AG04449 (cell line): Measurements from ENCODE around the gene FHL3.
"Not testable (repeated sequence)": the region's sequence is repeated elsewhere in the genome, so short reads cannot be mapped to it uniquely, and the experiment has no call there.

Experiments used
- CTCF ChIA-PET: fragments of 350-600 bp; formaldehyde crosslinking; extraction: SDS; loops from one replicate; lab custom pipeline; 2021; ENCODE audit warnings: antibody characterized with exemption; lab: Yijun Ruan, JAX
- POLR2A ChIA-PET: fragments of 400-600, 350-600 bp; formaldehyde crosslinking; extraction: SDS; loops from one replicate; lab custom pipeline; 2020; ENCODE audit warnings: antibody characterized with exemption, inconsistent platforms; lab: Yijun Ruan, JAX
- DNase-seq: peaks from one replicate; pipeline ENCODE4 v3.0.0-alpha.2; 2010; ENCODE audit warnings: low read depth, low spot score
- H3K4me3 ChIP-seq: 2 replicates; pipeline ENCODE4 v1.5.1; 2011; ENCODE audit warnings: low read depth, mild to moderate bottlenecking, control low read depth, low read length
- TF ChIP-seq, protein P1 (sequence below): IDR thresholded peaks from one replicate; pipeline ENCODE4 v1.5.1; 2011; ENCODE audit warnings: mild to moderate bottlenecking, moderate library complexity, low read length, control low read depth, inconsistent platforms; ENCODE audit not compliant: insufficient read depth; ENCODE audit errors: missing control alignments

The FHL3 gene

DNA sequence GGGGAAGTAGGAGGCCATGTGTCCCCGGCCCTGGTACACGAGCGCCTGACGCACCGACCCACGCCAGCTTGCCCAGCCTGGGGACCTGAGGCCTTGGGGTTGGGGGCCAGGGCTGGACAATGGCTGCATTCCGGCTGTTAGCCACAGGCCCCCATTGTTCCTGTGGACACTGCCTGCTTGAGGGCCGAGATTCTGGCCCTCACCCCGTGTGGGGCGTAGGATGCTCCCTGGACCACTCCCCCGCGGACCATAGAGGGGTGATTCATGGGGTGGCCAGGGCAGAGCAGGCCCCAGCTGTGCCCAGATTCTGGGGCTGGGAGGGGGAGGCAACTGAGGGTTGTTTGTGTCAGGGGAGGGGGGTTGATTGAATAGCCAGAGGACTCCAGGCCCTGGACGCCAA, 29.6 kb upstream of the FHL3 start:
- CTCF ChIA-PET: interaction anchor here (1.5 to 9.1 kb wide), 3 partner anchors 9 to 800 kb away, joined by 6 to 69 read pairs (median 37); no protein-coding TSS in a partner anchor

DNA sequence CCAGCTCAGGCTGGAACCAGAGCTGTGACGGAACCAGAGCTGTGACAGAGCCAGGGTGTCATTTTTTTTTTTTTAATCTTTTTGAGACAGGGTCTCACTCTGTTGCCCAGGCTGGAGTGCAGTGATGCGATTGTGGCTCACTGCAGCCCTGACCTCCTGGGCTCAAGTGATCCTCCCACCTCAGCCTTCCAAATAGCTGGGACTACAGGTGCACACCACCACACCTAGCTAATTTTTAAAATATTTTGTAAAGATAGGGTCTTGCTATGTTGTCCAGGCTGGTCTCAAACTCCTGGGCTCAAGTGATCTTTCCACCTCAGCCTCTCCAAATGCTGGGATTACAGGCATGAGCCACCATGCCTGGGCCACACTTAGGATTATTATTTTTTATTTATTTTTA, 27.7 kb upstream of the FHL3 start:
- CTCF ChIA-PET: interaction anchor here (1.3 to 9.1 kb wide), 3 partner anchors 10 to 802 kb away, joined by 3 to 69 read pairs (median 6); no protein-coding TSS in a partner anchor
- DNase-seq, H3K4me3 ChIP-seq: not testable (repeated sequence)
- POLR2A ChIA-PET: interaction anchor here (0.6 kb wide), 1 partner anchor 274 kb away, joined by 3 read pairs; no protein-coding TSS in a partner anchor

More for the DNA sequence above, 29.6 kb upstream of the FHL3 start:
- no peak for DNase-seq
- TF ChIP-seq, protein P1, sequence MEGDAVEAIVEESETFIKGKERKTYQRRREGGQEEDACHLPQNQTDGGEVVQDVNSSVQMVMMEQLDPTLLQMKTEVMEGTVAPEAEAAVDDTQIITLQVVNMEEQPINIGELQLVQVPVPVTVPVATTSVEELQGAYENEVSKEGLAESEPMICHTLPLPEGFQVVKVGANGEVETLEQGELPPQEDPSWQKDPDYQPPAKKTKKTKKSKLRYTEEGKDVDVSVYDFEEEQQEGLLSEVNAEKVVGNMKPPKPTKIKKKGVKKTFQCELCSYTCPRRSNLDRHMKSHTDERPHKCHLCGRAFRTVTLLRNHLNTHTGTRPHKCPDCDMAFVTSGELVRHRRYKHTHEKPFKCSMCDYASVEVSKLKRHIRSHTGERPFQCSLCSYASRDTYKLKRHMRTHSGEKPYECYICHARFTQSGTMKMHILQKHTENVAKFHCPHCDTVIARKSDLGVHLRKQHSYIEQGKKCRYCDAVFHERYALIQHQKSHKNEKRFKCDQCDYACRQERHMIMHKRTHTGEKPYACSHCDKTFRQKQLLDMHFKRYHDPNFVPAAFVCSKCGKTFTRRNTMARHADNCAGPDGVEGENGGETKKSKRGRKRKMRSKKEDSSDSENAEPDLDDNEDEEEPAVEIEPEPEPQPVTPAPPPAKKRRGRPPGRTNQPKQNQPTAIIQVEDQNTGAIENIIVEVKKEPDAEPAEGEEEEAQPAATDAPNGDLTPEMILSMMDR: no peak
- H3K4me3 ChIP-seq: no peak overlapping the region
- POLR2A ChIA-PET: no interaction called here

DNA sequence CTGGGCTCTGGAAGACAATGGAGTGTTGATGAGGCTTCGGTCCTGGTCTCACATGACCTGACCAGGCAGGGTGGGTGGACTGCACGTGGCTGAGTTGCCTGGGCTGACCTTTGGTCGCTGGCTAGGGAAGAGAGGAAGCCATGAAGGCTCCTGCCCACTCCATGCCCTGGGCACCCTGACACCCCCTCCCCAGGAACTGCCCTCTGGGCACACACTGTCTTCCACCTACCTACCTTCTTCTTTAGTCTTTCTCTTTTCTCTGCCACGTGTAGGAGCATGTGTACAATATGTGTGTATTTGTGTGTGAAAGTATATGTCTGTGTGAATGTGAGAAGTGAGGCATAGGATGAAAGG, 26.2 kb upstream of the FHL3 start:
- ChIA-PET POLR2A (no interaction called here), CTCF (interaction anchor here (1.3 to 9.1 kb wide), 2 partner anchors 9 to 13 kb away, joined by 3 to 69 read pairs; no protein-coding TSS in a partner anchor)
- TF ChIP-seq, protein P1: no peak

DNA sequence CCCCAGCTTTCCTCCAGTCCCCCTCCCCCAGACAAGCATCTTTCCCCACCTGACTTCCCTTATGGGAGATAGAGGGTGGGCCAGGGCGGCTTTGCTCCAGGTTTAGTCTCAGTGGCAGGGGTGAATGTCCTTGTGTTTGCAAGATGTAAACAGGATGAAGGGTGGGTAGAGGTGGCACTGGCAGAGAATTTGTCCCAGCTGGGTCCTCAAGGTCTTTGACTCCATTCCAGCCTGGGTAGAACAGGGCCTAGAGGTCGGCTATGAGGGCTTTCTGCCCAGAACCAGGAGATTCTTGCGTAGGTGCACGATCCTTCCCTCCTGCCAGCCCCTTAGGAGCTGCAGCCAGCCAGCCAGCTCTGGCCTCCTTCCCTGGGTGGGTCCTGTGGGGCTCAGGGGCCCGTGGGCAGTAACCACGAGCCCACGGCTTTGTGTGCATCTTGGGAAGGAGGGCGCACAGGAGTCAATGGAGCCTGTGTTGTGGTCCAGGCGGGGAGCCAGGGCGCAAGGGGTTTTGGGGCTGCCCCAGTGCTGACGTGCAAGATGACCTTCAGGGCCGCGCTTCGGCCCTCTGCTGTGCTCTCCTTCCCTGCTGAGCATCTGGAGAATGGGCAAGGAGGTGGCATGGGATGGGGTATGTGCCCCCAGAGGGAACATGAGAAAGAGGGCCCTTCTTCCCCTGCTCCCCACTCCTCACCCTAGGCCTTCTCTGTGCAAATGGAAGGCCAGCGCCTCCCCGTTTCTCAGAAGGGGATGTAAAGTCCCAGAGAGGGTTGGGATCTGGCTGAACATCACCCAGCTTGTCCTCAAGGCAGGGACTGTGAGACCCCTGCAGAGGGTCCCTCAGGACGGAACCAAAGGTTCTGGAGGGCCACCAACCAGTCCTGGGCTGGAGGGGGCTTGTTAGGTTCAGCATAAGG, 25.5 kb upstream of the FHL3 start:
- no peak for DNase-seq
- ChIA-PET POLR2A (interaction anchor here (0.6 to 1.2 kb wide), 6 partner anchors 8 to 800 kb away, joined by 3 to 9 read pairs (median 5); partner anchors contain the start of gene POU3F1), CTCF (interaction anchor here (0.6 to 20.1 kb wide), 8 partner anchors 7 to 805 kb away, joined by 3 to 398 read pairs (median 10); partner anchors contain the start of gene SF3A3)
- no peak overlapping the region for H3K4me3 ChIP-seq
- TF ChIP-seq, protein P1: no peak

More for the DNA sequence above, 26.2 kb upstream of the FHL3 start:
- H3K4me3 ChIP-seq: no peak overlapping the region
- no peak for DNase-seq

DNA sequence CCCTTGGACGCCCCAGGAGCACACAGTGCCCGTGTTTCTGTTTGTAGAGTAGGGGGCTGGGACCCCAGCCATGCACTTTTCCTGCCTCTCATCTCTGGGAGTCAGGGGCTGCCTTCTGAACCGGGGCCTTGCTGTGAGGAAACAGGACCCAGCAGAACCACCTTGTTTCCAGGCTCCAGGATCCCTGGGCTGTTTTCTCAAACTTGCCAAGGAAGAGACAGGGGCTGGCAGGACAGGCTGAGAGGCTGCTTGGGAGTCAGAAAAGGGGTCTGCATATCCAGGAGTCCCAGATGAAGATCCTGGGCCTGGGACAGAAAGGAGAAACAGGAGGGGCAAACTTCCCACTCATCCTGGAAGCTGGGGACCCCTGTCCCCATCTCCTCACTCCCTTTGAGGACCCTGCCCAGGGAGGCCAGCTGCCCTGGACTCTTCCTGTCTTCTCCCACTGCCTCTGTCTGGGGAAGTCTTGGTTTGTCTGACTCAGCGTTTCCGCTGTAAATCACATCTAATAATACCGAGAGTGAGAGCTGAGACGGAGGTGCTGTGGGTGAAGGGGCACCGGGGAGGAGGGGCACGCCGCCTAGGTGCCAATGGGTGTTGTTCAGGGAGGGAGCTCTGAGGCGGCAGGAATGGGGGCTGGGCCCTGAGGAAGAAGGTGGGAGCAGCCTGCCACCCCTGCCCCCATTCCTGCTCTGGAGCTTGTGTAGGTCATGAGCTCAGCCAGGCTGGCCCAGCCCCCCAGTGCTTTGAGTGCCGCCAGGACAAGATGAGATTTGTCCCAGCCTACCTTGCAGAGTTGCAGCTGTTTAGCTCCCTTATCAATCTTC, 24.6 kb upstream of the FHL3 start:
- TF ChIP-seq, protein P1: no peak
- no peak for DNase-seq
- peak overlapping the region; percentile 3; the same call in 1 of the 2 replicates for H3K4me3 ChIP-seq
- CTCF ChIA-PET: interaction anchor here (0.6 to 20.1 kb wide), 10 partner anchors 8 to 806 kb away, joined by 3 to 398 read pairs (median 8); partner anchors contain the start of gene SF3A3
- POLR2A ChIA-PET: interaction anchor here (0.6 to 1.4 kb wide), 7 partner anchors 9 to 157 kb away, joined by 3 to 9 read pairs (median 6); partner anchors contain the start of genes POU3F1 and UTP11

DNA sequence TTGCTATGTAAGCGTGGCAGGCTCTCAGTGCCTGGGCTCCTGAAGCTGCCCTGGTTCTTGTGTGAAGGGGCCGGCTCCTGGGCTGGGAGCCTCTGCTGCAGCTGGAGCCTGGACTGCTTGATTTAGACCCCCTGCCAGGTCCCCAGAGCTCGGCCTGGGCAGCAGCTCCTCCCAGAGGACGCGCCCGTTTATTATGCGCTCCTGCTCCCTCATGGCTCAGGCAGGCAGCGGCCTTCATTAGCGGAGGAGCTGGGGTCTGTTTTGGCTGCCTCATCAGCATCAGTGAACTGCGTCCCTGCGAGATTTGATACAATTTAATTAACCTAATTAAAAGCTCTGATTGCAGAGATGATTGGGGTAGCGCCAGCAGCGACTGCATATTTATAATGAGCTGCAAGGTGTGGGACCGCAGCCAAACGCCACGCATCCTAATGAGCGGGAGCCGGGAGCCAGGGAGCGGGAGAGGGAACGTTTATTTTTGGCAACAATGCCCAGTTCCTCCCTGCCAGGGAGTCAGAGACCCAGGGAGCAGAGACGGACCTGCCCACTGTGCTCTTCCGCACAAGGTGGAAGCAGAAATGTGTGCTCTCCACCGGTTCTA, 23.9 kb upstream of the FHL3 start:
- TF ChIP-seq, protein P1: peak; percentile 13
- ChIA-PET CTCF (interaction anchor here (0.9 to 20.1 kb wide), 9 partner anchors 9 to 806 kb away, joined by 3 to 398 read pairs (median 9); partner anchors contain the start of gene SF3A3), POLR2A (interaction anchor here (0.6 to 1.4 kb wide), 2 partner anchors 9 to 16 kb away, joined by 3 to 8 read pairs; partner anchors contain the start of gene UTP11)
- no peak for DNase-seq
- no peak overlapping the region for H3K4me3 ChIP-seq
